ENCODE data around the gene SYNE4.

DNA sequence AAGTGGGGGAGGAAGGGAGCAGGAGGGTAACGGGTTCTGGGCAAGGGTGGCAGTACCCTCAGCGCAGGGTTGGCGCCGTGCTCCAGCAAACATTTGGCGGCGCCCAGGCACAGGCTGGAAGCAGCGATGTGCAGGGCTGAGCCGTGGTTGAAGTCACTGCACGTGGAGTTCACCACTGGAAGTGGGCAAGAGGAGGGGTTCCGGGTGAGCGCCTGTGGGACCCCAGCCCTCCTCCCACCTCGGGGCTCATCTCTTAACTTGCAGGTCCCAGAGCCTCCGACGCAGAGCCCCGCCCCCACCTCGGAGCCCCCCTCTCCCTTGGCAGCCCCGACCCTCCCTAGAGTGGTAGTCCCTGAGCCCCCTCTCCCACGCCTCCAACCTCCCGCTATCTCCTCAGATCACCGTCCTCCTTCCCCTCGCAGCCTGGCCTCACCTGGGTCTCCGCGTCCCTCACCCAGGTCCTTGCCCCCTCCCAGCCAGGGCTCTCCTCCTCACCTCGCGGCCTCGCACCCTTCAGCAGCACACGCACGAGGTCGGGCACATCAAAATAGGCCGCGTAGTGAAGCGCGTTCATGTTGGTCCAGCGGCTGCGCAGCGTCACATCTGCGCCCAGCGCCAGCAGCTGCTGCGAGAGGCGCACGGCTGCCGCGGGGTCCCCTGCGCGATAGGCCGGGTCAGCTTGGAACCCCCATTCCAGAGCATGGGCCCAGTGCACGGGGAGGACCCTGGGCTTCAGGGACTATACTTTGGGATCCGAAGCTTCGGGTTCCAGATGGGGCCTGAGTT, 17.7 kb upstream of the SYNE4 start:
- no peak for TF ChIP-seq EZH2 (IDR thresholded peaks at IDR 0.05)
- TF ChIP-seq, protein P1, sequence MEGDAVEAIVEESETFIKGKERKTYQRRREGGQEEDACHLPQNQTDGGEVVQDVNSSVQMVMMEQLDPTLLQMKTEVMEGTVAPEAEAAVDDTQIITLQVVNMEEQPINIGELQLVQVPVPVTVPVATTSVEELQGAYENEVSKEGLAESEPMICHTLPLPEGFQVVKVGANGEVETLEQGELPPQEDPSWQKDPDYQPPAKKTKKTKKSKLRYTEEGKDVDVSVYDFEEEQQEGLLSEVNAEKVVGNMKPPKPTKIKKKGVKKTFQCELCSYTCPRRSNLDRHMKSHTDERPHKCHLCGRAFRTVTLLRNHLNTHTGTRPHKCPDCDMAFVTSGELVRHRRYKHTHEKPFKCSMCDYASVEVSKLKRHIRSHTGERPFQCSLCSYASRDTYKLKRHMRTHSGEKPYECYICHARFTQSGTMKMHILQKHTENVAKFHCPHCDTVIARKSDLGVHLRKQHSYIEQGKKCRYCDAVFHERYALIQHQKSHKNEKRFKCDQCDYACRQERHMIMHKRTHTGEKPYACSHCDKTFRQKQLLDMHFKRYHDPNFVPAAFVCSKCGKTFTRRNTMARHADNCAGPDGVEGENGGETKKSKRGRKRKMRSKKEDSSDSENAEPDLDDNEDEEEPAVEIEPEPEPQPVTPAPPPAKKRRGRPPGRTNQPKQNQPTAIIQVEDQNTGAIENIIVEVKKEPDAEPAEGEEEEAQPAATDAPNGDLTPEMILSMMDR (IDR thresholded peaks at IDR 0.05), result no peak
- no peak for TF ChIP-seq EZH2phosphoT487 (IDR thresholded peaks at IDR 0.05)
